Epithelial cell of proximal tubule (primary cell): ENCODE measurements around the gene TMTC2. TPM values are rescaled to one million over a fixed set of nuclear protein-coding genes. Genes with fewer than 3 reads are reported as not detected.

Experiments used
- DNase-seq: peaks from one replicate; pipeline ENCODE4 v3.0.0-alpha.2; 2011; ENCODE audit warnings: low read depth
- H3K4me3 ChIP-seq: 2 replicates; pipeline ENCODE4 v1.5.1; 2011; ENCODE audit warnings: low read depth, mild to moderate bottlenecking, low read length
- total RNA-seq: library from RNA; depleted of rRNA; stranded (reverse); fragments of >200 nt; gene quantifications from 2 replicates; pipeline ENCODE4 v1.2.3, GENCODE V29; 2015
- TF ChIP-seq, protein P1 (sequence below): conservative IDR thresholded peaks from 2 replicates; pipeline ENCODE4 v1.5.1; 2012; ENCODE audit warnings: low read depth, mild to moderate bottlenecking, low read length

TMTC2 gene
- total RNA-seq, 1 donor from 2014 or later: 3.6 TPM

DNA sequence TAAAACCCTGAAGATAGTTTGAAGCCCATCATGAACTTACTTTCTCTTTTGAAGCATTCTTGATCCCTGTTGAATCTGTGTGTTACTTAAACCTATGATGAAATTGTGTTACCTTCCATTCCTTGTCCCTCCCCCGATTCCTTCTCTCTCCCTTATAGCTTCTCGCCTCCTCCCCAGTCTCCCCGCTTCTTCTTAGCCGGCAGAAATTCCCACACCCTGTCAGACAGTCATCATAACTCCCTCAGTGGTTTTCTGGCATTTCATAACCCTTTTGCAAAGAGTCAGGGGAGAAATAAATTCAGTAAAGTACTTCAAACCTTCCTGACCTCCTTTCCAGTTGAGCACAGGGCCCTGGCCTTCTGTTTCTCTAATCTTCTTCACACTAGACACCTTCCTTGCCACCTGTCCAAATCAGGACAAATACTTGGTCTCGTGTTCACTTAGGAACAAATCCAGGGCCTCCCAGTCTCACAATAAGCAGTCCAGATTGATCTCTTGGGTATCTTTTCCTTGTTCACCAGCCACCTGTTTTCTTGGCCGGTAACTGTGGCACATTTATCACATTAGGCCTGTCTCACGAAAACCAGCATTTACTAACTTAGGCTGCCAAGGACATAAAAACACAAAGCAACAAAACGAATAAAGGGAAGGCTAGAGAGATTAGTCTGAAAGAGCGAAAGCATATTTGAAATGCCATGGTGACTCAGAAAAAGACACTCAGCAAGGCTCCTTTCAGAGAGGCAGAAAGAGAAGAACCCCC lies 355.9 kb downstream of the TMTC2 start:
- TF ChIP-seq, protein P1, sequence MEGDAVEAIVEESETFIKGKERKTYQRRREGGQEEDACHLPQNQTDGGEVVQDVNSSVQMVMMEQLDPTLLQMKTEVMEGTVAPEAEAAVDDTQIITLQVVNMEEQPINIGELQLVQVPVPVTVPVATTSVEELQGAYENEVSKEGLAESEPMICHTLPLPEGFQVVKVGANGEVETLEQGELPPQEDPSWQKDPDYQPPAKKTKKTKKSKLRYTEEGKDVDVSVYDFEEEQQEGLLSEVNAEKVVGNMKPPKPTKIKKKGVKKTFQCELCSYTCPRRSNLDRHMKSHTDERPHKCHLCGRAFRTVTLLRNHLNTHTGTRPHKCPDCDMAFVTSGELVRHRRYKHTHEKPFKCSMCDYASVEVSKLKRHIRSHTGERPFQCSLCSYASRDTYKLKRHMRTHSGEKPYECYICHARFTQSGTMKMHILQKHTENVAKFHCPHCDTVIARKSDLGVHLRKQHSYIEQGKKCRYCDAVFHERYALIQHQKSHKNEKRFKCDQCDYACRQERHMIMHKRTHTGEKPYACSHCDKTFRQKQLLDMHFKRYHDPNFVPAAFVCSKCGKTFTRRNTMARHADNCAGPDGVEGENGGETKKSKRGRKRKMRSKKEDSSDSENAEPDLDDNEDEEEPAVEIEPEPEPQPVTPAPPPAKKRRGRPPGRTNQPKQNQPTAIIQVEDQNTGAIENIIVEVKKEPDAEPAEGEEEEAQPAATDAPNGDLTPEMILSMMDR: no peak
- no peak overlapping the region for H3K4me3 ChIP-seq
- no peak for DNase-seq

DNA sequence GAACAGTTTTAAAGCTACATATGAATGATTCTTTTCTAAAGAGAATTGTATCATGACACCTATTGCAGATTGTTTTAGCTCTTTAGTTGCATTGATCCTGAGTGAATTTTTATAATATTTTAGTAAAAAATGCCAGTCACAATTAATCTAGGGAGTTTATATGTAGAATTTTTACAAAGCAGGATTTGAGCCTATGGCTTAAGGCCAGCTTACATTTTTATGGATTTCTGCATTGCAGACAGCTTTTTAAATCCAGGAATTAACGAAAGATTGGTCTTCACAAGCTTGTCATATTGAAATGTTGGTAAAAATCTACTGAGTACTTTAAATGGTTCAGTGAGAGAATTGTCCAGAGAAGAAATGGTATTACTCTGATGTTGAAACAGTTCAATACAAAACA lies 358.0 kb downstream of the TMTC2 start:
- TF ChIP-seq, protein P1: no peak
- DNase-seq: no peak

DNA sequence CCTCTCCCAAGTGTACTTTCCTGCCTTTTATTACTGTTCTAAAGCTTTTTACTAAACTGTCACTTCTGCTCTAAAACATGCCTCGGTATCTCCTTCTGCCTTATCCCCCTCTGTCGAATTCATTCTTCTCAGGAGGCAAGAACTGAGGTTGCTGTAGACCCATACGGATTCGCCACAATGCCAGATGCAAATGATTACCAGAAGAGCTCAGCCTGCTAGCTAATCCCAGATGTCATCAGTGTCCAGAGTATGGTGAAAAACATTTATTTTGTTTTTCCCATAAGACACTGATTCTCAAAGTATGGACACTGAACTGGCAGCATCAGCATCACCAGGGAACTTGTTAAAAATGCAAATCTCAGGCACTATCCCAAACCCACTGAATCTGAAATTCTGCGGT lies 359.3 kb downstream of the TMTC2 start:
- TF ChIP-seq, protein P1: no peak
- DNase-seq: no peak
- no peak overlapping the region for H3K4me3 ChIP-seq

More for the DNA sequence above, 358.0 kb downstream of the TMTC2 start:
- H3K4me3 ChIP-seq: no peak overlapping the region

DNA sequence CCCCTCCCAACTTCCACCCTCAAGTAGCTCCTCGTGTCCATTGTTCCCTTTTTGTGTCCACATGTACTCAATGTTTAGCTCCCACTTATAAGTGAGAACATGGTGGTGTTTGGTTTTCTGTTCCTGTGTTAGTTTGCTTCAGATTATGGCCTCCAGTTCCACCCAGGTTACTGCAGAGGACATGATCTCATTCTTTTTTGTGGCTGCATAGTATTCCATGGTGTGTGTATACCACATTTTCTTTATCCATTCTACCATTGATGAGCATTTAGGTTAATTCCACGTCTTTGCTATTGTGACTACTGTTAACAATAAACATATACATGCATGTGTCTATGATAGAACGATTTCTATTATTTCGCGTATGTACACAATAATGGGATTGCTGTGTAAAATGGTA lies 362.6 kb downstream of the TMTC2 start:
- no peak overlapping the region for H3K4me3 ChIP-seq
- DNase-seq: no peak
- TF ChIP-seq, protein P1: no peak

DNA sequence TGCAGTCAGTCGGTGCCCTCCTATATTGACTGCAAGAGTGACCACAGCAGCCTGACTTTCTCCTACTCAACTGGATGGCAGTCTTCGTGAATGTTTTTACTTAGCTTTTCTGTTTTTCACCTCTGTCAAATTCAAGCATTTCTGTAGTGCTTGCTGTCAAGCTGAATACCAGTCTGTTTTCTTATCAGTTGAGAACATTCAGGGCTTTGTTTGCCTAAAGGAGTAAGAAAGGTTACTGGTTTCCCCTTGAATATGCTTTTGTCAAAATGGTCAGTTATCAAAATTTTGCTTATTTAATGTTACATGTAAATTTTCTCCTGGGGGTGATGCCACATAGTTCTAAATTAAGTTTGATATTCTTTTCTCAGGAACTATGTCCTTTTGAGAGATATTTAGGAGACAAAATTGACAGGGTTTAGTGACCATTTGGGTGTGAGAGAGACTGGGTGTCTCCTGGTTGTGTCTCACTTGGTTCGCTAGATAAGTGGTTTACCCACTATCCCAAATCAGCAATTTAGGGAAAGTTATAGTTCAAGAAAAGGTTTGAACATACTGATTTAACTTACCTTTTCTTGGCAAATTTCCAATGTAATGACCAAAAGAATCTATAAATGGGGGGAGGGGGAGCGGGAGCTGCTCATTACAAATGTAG lies 366.3 kb downstream of the TMTC2 start:
- TF ChIP-seq, protein P1: no peak
- DNase-seq: no peak
- H3K4me3 ChIP-seq: no peak overlapping the region

DNA sequence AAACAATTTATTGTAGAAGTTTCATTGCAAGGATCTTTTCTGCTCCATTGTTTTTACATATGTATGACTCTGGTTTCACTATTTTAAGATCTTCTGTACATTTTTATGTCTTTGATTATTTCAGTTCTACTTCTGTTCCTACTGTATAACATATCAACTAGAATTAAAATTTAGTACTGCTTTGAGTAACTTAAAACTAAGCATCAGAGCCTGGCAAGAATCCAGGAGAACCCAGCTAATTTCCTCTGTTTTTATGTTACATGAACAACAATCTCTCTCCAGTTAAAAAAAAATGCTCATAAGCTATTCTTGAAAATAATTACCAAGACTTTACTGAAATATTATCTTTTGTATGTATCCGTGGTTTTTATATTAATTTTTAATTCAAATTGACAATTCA lies 370.7 kb downstream of the TMTC2 start:
- H3K4me3 ChIP-seq: no peak overlapping the region
- TF ChIP-seq, protein P1: no peak
- DNase-seq: no peak
